HL-60/S4 (cell line): ENCODE measurements around the gene UTS2R.

Source experiments
- in situ Hi-C: fragments of 300-500 bp; cut with MboI; formaldehyde crosslinking; loops from 2 replicates; pipeline ENCODE4 v1.14.3; 2022; ENCODE audit warnings: low sequenced_read_pairs

UTS2R gene

DNA sequence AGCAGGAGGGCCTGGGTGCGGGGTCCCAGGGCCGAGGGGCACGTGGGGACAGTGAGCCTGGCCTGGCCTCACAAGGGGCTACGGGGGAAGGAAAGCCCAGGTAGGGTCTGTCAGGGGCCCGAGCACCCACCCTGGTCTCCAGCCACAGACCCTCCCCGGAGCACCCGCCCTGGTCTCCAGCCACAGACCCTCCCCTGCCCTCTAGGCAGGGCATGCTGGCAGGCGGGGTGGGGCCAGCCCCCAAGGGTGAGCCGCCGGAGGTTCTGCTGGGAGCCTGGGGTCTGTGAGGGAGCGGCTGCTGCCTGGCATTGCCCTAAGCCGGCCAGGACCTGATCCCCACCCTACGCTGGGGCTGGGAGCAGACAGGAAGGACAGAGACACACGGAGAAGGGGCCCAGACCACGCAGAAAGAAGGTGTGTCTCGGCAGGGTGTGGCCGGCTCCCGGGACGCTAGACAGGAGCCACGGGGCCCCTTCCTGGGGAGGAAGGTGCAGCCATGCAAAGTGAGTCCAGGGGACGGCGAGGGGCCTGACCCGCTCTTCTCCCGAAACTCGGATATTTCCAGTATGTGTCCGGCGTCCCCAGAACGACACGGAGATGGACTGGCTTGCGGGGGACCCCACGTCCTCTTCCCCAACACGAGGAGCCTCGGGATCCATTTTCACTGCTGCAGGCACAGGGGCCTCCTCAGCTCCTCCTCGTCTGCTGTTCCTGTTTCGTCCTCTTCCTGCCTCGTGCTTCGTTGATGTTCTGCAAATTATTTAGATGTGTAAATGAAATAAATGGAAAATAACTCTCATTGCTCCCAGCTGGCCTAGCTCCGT lies 15.5 kb downstream of the UTS2R start:
- in situ Hi-C loops, result no loop called here

DNA sequence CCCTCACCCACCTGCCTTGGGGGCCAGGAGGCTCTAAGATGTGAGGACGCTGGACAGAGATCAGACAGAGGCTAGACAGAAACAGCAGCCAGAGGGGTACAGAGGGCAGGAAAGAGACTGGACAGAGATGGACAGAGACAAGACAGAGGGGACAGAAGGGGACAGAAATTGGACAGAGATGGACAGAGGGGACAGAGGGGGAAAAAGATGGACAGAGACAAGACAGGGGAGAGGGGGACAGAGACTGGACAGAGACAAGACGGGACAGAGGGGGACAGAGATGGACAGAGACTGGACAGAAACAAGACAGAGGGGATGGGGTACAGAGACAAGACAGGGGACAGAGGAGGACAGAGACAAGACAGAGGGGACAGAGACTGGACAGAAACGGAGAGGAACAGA lies 16.1 kb downstream of the UTS2R start:
- in situ Hi-C loops, result no loop called here

DNA sequence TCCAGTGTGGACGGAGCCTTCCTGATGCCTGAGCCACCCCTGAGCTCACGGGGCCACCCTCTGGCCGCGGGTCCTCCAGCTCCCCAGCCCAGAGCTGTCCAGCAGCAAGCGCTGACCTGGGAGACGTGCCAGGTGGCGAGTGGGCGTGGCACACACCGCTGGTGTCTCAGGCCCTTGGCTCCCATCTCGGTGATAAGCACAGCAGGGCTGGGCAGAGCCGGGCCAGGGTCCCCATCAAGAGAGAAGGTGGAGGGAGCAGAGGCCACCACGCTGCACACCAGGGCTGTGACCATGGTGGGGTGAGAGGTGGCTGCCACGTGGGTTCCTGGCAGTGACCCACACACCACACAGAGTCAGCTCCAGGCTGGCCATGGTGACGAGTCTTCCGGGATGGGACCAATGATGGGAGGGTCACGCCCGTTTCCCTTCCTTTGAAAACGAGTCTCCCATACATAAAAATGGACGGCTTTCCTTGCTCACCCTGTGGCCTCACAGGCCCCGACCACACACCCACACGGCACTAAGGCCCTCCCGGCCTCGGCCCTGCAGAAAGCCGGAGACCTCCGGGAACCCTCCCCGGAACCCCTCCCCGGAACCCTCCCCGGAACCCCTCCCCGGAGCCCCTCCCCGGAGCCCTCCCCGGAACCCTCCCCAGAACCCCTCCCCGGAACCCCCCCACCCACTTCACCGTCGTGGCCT lies 16.8 kb downstream of the UTS2R start:
- in situ Hi-C loops, result no loop called here

DNA sequence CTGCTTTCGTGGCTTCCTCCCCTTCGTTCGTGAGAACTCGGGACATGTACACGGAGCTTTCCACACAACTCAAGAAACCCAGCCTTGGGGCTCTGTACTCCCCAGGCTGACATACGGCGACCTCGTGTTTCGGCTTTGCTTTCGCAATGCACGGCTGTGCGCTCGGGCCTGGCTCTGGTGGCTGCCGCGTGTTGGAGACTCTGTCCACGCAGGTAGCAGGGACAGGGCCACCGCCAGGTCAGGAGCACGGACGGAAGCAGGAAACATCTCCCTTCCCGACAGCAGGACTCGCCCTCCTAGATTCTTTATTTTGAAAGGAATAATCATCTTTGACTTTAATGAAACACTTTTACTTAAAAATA lies 17.3 kb downstream of the UTS2R start:
- in situ Hi-C loops, result no loop called here

DNA sequence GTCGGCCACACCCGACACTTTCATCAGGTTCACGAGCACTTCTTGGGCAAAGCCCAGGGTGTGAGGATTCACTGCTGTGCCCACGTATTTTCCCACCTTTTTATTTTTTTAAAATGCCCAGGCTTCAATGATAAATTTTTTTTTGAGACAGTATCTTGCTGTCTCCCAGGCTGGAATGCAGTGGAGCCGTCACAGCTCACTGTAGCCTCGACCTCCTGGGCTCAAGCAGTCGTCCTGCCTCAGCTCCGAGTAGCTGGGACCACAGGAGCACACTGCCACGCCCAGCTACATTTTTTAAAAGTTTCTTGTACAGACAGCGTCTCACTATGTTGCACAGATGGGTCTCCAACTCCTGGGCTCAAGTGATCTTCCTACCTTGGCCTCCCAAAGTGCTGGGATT lies 17.8 kb downstream of the UTS2R start:
- in situ Hi-C loops, result no loop called here

DNA sequence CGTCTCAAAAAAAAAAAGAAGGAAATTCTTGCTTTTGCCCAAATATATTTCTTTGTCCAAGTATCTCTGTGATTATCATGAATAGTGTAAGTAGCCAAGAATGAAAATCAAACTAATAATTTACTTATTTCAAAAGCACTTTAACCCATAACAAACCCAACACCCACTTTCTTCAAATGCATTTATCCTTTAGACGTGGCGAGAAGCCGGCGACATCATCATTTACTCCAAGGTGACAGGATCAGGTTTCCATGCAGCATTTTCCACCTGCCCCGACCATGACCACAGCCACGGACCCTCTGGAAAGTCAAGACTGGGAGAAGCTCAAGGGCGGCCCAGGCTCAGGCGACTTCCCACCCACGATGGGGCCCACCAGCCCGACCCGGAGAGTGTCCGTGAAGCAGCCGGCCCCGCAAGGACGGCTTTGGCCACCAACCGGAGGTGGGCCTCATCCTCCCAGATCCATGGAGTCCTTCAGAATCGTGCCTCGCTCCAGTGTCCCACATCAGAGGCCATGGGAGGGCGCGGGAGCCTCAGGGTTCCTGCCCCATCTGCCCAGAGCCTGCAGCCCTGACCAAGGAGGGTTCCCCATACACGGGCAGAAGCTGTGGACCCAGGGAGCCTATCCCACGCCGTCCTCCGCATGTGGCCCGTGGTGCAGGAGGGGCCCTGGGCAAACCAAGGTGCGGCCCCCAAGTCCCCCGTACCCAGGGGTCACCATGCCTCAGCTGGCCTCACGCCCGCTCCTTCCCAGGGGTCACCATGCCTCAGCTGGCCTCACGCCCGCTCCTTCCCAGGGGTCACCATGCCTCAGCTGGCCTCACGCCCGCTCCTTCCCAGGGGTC lies 18.7 kb downstream of the UTS2R start:
- in situ Hi-C loops, result no loop called here

DNA sequence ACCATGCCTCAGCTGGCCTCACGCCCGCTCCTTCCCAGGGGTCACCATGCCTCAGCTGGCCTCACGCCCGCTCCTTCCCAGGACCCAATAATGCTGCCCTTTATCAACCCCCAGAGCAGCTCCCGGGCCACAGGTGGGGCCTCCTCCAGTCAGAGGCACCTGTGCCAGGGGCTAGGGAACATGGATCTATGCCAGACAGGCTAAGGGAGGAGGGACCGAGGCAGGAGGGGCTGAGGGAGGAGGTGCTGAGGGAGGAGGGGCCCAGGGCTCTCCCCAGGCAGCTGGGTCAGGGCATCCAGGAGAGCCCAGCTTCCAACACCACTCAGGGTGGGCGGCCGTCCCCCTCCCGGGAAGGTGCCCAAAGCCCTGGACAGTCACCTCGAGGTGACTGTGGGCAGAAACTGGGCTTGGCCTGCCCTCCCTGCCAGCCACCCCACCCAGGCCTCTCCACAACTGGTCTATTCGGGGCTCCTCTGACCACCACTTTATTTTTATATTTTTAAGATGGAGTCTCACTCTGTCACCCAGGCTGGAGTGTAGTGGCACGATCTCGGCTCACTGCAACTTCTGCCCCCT lies 19.4 kb downstream of the UTS2R start:
- in situ Hi-C loops, result no loop called here

DNA sequence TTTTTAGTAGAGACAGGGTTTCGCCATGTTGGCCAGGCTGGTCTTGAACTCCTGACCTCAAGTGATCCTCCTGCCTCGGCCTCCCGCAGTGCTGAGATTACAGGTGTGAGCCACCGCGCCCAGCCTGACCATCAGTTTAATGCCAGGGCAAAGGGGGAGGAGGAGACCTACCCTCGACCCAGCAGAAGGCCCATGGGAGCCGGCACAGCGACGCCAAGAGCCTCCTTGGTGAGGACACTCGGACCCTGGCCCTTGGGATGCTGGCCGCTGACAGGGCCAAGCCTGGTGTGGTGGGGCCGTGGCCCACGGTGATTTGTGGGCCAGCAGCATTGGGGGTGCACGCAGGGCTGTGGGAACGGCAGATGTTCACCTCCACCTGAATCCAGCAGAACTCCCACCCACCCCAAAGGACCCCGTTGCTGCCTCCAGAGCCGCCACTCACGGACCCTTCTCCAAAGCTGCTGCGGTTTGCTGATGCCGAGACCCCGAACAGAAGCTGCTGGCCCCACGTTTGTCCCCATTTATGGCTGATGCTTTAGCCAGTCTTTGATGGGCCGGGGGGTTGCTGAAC lies 20.0 kb downstream of the UTS2R start:
- in situ Hi-C loops, result no loop called here

DNA sequence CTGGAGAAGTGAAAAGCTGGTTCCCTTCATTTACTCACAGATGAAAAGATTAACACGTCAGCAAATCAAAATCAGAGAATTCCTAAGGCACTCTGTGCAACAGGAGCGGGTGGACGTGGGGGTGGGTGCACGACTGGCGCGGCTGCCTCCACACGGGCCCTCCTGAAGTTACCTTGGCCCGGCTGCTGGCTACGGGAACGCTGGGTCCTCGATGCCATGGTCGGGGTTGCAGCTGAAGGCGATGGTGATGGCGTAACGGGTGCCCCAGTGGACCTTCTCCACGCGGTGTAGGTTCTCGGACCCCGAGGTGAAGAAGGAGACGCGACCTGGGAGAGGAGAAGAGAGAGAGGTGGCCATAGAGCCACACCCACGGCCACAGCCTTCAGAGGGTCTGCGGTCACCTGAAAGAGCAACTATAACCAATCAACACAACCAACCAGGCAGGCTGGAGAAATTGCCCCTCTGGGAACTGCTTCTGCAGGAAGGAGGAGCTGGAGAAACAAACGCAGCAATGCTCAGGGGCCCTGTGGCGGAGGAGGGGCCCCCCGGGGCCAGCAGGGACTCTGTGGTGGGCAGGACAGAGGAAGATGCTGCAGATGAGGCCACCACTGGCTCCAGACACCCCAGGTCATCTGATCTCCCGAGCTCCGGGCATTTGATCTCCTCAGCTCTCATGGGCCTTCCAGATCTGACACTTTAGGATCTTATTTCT lies 20.8 kb downstream of the UTS2R start:
- in situ Hi-C loops, result no loop called here

DNA sequence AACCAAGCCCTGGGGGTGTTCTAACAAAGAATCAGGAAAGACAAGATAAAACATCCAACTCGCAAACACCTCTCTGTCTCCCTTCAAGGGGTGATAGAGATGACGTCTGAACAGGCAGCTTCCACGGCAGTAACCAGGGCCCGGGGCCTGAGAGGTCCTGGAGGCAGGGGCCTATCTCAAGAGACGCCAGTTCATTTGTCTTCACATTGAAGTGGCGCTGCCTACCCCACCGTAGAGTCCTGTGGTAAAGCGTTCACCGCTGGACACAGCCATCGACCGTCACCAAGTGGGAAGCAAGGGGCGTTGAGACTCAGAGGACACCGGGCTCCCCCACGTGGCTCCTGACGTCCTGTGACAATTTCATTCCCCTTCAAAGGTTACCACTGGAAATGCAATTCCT lies 21.4 kb downstream of the UTS2R start:
- in situ Hi-C loops, result no loop called here

DNA sequence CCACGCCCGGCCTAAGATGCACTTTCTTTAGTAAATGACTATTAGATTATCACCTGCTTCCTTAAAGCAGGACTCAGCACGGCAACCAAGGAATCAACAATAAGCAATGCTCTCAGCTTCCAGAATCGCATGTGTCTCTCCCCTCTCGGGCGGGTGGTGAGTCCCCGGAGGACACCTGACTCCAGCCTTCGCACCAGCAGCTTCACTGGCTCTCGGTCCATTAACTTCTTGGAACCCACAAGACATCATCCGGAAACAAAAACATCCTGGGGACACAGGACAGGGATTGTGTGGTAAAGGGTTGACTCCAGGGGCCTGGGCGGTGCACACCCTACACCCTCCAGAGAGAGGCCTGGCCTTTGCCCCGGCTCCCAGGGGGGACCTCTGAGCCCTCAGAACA lies 22.7 kb downstream of the UTS2R start:
- in situ Hi-C loops, result no loop called here

DNA sequence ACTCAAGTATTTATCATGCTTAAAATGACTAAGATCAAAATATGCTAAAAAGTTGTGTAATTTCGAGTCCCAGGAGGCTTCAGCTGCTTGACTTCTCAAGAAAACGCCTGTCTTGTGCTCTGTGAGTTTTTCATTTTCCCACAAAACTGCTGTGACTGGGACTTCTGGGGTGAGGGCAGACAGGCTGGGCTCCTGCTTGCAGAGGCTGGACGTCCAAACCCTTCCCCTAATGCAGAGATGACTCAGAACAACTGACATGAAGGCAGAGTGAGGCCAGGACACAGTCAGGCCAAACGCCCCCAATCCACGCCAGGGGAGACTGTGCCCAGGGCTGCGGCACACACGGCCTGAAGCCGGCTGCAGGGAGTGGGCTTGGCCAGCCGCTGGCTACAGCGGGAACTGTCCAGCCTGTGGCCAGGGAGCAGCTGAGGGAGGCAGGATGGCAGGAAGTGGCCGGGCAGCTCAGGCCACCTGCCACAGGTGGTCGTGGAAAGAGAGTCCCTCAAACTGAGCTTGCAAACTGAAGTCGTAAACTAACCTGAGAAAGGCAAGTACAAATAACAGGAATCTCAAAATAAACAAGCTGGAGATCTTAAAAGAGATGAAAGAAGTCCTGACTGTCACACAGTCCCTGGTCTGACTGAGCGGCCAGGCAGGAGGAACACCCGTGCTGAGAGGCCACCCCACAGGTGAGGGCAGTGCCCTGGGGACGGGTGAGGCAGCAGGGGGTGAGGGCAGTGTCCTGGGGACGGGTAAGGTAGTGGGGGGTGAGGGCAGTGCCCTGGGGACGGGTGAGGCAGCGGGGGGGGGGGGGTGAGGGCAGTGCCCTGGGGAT lies 25.3 kb downstream of the UTS2R start:
- in situ Hi-C loops, result no loop called here

DNA sequence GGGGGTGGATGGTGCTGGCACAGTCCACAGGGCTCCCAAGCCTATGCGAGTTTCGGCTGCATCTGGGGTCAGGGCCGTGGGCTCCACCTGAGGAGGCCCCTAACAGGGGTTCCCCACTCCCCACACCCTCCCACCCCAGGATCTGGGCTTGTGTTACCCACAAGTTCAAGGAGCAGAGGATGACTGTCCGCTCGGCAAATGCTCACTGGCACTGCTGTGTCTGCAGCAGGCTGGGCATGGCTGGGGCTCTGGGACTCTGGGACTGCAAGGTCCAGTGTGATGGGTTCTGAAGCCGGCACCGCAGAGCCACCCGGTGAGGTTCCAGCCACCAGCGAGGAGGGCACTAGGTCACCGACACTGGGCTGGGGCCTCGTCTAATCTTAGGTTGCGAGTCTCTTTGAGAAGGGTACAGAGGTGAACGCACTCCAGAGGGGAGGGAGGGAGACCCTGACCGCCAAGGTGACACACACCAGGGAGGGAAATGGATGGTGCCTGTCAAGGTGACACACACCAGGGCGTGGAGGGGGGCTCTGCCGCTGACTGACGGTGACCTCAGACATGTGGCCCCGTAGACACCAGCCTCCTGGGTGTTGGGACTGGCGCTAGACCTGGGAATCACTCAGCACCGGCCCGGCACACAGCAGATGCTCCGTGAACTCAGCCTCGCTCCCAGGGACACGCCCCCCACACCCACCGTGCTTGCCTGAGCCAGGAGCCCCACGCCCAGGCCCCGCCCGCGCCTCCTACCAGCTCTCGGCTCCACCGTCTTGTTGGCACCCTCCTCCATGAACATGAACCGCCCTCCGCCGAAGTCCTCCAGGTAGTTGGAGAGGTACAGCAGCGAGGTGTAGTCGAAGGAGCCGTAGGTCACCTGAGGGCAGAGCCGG lies 26.1 kb downstream of the UTS2R start:
- in situ Hi-C loops, result no loop called here

DNA sequence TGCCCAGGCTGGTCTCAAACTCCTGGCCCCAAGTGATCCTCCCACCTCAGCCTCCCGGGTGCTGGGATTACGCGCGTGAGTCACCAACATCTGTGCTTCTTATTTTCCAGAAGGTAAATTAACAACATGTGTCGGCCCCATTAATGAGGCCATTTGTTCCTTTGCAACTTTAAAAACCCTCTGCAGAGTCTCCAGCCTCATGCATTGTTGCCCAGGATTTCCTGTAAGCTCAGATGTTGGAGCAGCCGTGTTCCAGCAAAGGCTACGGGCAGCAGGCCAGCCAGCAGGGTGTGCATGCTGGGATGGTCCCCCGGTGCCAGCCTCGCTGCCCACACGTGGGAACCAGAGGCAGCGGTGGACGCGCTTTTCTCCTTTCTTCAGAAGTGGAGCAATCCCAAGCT lies 27.5 kb downstream of the UTS2R start:
- in situ Hi-C loops, result no loop called here

DNA sequence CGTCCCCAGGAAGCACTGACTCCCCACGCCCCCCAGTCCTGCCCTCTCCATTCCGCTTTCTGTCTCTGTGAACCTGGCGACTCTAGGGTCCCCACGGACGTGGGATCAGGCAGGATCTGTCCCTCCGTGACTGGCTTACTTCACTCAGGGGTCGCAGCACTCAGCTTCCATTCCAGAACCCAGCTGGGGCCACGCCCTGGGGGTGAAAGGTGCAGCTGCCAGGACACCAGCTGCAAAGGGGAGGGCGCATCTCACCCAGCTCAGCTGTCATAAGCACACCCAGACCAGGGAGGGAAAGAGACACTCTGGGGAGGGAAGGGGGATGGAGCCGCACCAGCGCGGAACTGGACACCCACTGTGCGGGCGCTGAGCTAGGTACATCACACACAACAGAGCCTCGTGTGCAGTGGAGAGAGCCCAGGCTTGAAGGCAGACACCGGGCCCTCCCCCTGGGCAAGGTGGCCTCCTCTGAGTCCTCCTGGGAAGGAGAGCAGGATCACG lies 28.1 kb downstream of the UTS2R start:
- in situ Hi-C loops, result no loop called here

DNA sequence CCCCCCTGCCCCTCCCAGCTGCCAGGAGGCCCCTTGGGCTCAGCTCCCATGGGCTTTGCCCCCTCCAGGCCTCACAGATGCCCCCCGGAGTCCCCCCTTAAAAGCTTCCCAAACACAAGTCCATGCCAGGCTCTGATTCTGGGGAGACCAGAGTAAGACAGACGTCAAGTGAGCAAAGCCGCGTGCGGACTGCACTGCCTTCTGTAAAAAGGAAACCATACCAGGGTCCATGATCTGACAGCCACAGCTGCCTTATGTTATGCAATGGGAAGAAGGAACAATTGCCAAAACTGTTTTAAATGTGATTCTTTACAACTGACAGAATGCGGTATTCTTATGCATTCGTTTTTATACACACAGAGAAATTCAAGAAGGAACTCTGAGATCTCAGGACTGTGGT lies 28.6 kb downstream of the UTS2R start:
- in situ Hi-C loops, result no loop called here

DNA sequence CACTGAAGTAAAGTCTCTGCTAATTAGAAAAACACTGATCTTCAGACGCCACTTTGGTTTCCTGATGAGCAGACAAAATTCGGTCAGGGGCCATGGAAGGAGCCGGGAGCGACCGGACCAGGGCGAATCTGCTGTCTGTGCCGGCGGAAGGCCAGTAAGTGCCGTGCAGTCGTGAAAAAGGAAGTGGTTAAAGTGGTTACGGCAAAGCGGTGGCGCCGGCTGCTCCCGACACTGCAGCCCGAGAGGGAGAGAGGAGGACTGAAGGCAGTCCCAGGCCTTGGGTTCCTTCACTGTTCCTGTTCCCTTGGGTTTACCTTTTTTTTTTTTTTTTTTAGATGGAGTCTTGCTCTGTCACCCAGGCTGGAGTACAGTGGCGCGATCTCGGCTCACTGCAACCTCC lies 29.3 kb downstream of the UTS2R start:
- in situ Hi-C loops, result no loop called here

DNA sequence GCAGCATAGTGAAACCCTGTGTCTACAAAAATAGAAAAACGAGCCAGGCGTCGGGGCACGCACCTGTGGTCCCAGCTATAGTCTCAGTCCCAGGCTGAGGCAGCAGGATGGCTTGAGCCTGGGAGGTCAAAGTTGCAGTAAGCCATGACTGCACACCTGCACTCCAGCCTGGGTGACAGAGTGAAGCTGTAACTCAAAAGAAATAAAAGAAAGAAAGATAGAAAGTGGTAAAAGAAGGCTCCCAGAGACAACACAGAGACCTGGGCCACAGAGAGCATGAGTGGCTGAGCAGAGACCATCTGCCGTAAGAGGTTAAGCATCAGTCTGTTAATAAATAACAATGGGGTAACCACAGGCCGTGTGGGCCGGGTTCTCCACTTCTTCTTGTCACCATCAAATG lies 31.3 kb downstream of the UTS2R start:
- in situ Hi-C loops, result no loop called here
